HG02870 (cell line): ENCODE results near the gene PLXNB1.

ENCODE experiments used
- ATAC-seq: cut with Tn5 transposase; IDR thresholded peaks from one replicate; pipeline ENCODE4 v1.9.1; 2021; ENCODE audit warnings: mild to moderate bottlenecking, moderate library complexity; ENCODE audit not compliant: unreplicated experiment

The PLXNB1 gene

DNA sequence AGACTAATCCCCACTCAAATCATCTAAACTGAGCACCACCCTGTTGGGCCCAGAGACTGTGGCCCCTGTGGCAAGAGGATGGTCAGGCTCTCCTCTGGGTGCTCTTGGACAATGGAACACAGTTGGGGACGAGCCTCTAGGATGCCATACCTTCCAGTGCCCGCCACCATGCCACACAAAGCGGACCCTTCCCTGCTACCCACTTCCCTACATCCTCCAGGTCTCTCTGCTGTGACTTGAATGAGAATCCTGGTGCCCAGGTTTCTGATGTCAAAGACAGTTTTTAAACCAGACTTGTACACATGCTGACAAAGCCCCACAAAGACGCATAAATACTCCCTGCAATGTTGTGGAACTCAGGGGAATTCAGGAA is 5.3 kb upstream of the PLXNB1 start:
- no peak for ATAC-seq

DNA sequence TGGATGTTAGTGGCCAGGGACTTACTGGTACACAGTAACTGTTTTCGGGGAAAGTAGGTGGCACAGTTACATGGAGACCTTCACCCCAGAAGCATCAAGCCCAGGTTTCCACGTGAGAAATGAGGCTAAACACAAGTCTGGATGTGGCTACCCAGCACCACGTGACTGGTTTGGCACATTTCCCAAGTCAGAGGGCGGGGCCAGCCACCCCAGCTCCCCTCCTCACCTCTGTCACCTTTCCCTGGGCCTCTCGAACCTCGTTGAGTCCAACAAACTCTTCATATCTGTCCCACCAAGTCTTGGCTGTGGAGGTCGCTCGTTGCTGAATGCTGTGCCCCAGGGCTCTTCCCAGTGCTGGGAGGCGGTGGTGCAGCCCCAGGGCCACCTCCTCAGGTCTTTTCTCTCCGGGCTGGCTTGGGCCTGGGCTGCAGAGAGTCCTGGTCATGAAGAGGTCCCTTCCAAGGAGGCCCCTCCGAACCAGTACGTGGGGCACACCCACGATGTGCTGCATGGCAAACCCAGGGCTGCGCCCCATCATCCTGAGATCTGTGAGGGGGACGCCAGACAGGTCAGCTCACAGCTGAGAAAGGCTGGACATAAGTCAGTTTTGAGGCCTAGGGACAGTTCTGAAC is 4.8 kb upstream of the PLXNB1 start:
- ATAC-seq = no peak

DNA sequence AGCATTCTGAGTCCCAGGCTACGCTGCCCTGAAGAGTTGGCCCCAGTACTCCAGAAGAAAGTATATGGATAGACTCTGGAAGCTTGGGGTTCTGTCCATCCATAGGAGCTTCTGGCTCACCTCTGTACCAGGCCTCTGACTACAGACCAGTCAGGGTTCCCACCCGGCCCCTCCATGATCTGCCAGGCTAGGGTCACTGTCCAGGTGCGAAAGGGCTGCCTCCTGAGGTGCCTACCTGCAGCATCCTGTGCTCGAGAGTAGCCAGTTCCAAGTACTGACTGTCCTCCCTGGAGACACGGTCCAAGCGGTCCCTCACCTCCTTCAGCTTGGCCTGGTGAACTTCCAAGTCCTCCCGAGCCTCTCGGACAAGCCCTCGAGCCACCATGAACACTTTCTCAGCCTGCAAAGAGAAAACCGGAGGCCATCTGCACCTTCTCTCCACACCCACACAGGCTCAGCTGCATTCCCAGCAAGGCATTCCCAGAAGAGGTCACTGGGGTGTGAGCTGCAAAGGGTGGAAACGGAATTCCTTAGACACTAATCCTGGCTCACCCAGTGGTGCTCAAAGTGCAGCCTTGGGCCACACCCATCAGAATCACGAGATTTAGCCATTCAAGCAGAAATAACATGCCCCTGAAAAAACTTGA is 3.7 kb upstream of the PLXNB1 start:
- ATAC-seq = no peak

DNA sequence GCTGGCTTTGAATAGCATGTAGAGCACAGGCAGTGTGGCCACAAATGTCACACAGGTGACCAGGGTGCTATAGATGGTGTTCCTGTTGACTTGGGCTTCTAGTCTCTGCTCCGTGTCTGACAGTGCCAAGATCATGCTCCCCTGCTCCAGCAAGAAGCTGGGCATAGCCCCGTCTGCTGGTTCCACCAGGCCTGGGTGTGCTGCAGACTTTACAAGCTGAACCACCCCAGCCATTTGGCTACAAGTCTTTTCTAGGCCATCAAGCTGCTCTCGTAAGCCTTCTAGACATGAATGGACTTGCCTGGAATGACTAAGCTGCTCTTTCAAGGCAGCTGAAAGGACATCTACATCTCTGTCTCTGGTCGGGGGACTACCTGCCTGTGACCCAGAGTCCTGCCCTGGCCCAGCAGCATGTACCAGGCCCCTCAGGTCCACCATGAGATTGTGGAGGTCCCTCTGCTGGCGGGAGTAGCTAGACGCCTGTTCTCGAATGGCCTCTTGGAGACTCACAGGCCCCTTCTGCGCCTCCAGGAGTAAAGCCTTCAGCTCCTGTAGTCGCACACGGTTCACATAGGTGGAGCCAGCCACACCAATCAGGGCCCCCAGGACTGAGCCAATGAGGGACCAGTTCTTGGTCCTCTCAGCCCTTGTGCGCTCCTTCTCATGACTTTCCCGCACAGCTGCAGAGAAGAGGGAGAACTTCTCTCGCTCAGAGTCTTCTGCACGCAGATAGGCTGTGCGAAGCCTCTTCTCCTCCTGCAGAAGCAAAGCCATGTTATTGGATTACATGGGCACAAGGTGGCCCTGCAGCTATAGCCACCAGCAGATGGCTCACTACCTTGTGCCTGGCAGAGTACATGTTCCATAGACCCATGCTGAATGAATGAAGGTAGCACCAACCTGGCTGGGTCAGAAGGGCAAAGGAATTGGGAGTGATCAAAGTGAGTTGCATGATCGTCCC is 2.8 kb upstream of the PLXNB1 start:
- no peak for ATAC-seq

DNA sequence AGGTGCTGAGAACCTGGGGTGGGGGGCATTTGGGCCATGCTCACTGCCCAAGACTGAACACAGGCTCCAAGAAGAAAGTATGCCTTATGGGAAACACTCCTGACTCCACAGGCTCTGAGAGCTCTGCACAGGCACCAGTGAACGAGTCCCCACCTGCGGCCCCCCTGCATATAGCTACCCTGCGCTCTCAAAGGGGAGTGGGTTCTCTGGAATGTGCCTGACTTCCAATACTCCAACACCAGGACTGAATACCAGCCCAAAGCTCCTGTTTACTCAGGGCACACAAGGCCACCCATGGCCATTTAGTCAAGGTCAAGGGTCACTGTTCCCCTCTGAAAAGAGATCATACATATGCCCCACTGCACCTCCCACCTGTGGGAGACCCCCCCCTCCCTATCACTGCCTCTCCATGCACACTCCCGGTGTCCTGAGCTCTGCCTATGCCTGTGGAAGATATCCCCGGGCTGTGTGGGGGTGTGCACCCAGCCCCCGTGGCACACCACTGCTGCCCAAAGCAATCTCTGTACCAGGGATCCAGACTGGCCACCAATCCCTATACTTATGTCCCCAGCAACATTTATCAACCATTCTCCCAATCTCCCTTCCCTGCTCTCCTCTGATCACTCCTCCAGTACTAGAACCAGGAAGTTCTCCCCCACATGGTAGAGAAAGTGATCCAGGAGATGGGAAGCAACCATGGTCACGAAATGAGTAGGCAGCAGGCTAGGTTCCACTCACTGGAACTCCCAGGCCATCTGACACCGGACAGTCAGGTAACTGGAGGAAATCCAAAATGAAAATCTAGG is 1.5 kb upstream of the PLXNB1 start:
- ATAC-seq = no peak

DNA sequence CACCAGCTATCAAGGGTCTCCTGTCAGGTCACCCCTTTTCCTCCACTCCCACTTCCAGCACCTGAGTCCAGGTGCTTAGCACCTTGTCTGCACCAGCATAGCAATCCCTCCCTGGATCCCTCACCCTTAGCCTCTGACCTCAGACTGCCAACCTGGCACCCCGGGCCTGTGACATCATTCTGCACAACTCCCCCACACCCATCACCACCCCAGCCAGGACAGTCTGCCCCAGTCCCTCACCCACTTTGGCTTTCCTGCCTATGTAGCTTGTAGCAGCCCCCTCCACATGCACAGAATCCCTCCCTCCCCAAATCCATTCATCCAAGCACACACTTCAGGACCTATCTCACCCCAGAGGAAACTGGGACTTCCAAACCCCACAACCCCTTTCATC is 819 bp upstream of the PLXNB1 start:
- no peak for ATAC-seq

DNA sequence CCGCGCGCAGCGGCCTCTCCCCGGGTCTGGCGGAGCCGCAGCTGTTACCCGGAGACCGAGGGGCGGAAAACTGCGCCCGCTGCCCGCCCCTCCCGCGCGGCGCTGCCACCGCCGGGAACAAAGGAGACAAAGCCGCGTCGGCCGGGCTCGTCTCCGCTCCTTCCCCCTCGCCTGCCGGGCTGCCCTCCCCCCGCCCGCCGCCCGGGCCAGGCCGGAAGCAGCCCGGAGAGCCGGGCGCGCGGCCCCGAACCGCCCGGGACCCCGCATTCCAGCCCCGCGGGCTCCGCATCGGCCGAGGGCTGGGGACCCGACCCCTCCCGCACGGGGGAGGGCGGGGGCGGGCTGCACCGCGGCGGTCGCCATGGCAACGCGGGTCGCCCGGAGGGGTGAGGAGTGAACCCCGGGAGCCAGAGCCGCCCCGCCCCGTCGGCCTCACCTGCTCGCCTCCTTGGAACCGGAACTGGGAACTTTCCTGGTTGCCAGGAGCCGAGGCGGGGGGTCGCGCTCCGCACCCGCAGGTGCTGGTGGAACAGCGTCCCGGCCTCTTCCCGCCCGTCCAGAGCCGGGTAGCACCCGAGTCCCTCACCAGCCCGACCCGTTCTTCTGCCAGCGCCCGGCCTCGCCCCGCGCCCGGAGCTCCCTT is 448 bp downstream of the PLXNB1 start:
- ATAC-seq = no peak

DNA sequence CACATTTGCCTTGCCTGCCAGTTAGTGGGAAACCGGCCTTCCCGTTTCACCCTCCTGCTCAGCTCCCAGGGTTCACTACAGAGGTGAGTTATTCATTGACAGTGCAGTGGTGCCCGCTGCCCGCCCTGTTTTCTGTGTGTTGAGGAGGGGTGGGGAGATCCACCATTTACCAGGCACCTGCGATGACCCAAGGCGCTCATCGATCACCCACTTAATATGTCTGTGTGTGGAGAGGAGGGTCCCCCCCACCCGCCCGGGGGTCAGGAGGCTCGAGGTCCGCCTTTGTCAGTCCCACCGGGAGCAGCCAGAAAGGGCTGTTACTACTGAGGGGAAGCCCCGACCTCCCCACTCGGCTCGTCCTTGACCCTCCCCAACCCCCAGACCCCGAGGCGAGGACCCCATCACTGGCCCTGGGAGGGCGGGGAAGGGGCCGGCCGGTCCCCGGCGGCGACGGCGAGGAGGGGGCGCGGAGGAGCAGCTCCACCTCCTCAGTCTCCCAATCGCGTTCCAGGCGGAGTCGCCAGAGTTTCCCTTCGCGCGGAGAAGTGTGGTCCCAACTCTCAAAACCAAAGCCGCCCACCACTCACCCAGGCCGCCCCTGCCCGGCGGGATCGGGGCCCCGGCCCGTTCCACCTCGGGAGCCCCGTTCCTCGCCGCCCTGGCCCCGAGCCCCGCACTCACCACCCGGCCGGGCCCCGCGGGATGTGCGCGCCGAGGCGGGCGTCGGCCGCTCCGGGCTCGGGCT is 1.1 kb downstream of the PLXNB1 start:
- ATAC-seq = no peak

DNA sequence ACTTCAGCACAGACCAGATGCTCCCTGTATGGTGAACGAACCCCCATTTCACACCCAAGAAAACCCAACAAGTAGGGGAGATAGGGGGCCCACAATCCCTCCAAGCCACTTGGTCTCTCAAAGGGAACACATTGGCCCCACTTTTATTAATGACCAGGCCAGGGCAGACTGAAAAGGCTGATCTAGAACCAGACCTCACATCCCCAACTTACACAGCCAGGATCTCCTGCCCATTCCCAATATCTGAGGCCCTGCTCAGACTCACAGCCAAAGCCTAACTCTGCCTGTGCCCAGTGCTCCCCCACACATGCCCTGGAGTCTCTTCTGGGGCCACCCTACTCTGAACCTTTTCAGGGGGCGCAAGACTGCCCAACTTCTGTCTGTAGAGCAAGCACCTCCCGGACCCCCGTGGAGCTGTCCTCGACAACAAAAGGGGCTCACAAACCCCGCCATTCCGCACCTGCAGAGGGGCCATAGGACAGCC is 1.8 kb downstream of the PLXNB1 start:
- no peak for ATAC-seq

DNA sequence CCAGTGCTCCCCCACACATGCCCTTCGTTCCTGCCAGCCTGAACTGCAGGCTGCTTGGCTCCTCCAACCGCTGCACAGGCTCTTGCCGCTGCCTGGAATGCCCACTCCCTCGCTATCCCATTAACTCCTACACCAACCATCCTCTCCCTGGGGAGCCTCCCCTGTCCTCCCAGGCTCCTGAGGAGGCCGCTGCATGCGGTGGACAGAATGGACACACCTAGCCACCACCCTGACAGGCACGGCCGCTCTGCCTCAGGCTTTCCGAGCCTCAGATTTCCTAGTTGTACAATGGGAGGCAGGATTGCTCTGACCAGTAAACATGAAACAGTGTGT is 2.3 kb downstream of the PLXNB1 start:
- no peak for ATAC-seq

DNA sequence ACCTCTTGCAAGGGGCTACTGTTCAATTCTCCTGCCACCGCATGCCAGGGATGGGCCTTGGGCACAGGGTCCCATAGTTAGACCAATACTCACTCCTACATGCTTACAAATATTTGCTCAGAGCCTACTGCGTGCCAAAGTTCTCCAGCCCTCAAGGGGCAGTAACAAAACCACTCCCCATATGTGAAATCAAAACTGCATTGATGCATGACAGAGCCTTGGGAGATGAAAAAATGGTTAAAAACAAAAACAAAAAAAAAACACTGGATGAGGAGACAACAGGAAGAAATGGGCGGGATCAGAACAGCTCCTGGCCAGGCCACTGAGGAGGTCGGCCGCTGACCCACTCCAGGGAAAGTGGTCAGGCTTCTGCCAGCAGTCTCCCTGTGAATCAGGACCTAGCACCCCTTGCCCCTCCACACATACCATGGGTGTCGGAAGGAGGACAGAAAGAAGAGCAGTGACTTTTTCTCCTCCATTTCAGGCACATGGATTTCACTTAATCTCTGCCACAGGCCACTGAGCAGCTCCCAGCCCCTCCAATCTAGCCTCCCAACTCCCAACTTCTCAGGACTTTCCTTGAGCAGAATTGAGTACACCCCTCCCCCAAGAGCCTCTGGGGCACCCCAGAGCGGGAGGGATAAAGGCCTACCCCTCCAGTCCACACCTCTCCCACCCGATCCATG is 2.8 kb downstream of the PLXNB1 start:
- ATAC-seq = no peak

DNA sequence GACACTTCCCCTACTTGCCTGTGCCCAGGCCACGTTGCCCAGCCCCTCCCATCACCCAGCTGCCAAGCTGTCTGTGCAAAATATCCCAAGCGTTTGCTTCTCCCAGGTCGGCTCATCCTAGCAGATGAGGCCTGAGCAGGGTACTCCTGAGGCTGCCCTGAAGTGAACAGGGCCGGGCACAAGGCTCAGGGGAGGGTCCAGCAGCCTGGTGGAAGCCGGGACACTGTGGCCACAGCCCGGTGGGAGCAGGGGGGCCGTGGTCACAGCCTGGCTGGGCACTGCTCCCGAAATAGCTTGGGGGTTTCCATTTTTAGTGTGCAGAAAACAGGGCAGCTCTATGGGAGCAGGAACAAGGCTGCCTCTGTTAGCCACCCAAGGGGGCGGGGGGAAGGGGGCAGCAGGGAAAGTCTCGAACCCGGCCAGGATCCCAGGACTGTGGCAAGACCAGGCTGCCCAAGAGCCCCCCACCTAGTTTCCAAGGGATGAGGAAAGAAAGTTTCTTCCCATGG is 3.4 kb downstream of the PLXNB1 start:
- no peak for ATAC-seq

DNA sequence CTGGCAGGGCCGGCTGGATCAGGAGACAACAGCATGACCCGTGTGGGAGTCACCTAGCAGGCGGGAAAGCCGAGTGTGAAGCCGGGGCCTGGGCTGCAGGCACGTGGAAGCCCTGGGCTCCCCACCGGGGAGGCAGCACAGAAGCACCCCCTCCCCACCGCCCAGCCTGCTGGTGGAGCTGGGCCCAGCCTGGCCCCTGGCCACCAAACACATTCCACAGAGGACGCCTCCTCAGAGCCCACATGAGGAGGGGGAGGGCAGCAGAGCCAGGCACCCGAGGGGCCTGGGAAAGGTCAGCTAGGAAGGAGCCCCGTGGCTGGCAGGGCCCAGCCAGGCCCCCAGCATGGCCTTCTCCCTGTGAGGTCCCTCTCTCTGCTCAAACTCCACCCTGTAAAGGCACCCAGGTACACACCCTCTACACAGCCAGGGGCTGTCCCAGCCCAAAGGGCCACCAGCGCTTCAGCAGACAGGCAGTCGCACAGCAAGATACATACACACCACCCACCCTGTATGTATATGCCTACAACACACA is 4.5 kb downstream of the PLXNB1 start:
- ATAC-seq = no peak

DNA sequence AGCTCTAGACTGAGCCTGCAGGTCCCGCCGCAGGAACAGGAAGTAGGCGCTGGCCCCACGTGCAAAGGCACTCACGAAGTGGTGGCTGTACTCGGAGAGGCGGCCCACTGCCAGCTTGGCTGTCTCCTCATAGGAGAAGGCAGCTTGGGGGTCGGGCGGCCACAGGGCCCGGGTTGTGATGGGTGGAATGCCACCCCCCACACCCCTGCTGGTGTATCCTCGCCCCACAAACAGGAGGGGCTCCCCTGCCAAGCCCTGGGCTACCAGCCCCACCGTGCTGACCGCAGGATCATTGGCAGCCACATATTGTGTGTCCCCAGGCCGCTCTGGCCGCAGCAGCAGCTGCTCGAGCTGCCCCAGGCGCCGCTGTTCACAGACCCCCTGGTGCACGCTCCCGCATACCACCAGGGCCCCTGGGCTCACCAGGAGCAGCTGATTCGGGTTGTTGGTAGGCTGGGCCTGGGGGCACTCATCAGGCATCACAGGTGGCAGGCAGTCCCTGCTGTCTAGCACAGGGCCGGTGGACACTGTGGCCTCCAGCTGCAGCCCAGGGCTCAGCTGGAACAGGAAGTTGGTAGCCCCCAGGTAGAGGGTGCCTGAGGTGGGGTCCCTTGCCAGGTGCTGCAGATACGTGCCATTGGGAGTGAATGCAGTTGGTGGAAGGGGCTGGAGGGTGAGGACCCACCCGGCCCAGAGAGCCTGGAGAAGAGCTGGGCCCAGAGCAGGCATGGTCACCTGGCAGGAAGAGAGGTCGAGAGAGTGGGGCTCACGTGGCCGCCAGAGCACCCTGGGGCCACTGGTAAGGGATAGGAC is 5.8 kb downstream of the PLXNB1 start:
- no peak for ATAC-seq

DNA sequence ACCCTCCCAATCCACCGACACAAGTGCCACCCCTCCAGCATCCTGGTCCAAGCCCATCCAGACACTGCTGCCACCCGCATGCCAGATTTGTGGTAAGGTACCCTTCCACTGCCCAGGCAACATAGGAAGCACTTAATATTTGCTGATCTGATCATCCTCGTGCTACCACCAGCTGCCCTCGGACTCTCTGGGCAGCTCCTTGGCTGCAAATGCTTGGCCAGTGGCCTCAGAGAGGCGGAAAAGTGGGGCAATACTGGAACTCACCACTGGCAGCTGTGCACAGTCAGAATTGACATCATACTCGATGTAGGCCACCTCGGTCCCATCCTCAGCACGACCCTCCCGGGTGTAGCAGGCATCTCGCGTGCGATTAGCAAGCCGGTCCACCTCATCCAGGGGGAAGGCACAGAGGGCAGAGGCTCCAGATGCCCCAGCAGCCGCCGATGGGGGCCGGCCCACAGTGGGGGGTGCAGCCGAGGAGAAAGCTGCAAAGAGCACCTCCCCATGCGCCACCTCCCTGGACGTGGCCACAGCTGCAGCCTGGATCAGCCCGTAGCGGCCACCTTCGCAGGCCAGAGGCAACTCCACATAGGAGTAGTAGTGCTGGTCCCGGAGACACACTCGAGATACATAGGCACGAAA is 6.5 kb downstream of the PLXNB1 start:
- ATAC-seq = no peak

DNA sequence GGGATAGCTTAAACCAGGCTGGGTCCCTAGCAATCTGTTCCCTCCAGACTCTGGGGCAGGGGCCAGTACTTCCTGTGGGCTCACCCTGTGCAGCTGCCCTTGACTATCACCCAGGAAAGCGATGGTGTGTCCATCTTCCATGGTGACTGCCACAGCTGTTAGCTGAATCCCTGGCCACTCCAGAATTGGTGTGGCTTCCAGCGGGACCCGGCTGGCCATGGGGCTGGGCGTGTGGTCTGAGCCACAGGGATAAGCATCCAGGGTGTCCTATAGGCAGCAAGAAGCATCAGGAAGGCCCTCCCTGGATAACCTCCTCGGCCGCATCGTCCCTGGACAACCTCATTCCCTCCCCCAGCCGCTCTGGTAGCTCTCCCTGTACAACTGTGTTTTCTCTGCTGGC is 7.2 kb downstream of the PLXNB1 start:
- no peak for ATAC-seq

DNA sequence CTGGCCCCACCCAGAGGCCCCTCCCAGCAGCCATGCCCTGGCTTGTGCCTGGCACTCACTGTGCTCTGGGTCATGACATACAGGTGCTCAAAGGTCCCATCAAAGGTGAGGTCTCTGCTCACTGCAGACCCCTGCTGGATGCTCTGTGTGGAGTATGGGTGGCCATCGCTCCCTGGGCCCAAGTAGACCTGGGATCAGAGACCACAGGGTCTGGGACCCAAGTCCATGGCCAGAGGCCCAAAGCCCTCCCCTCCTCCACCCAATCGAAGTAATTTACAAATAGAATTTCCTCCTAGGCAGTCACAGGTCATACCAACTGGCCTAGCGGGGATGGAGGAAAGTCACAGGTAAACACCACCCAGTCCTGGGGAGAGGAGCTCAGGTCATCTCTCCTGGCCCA is 7.6 kb downstream of the PLXNB1 start:
- no peak for ATAC-seq

DNA sequence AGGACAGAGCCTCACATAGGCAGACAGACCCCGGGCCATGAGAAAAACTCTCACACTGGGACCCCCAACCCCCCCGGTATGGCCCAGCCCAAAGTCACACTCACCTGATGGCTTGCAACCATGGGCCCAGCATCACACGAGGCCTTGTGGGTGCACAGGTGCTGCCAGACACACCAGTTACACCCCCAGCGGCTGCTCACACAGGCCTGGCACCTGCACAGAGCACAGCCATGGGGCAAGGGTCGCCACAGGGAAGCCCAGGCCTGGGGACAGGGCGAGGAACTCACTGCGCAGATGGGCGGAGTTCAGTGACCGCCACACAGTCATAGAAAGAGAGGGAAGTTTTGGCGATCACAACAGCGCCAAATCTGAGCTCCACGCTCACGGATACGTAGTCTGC is 9.3 kb downstream of the PLXNB1 start:
- ATAC-seq = no peak
